CD4-positive, alpha-beta T cell treated with Interleukin-6 for 4 hours (primary cell): Measurements from ENCODE around the gene LAMC2.
"Not testable (repeated sequence)": the region's sequence is repeated elsewhere in the genome, so short reads cannot be mapped to it uniquely, and the experiment has no call there.

ENCODE experiments used
- DNase-seq: peaks from one replicate; pipeline ENCODE4 v3.0.0-alpha.2; 2020; ENCODE audit warnings: mixed read lengths

LAMC2 gene

GRCh38 chr1:183239793-183240525 lies 53.9 kb downstream of the LAMC2 start:
- DNase-seq = no peak

GRCh38 chr1:183240526-183240825 lies 54.4 kb downstream of the LAMC2 start:
- DNase-seq = no peak

- not testable (repeated sequence) for DNase-seq
Measured at GRCh38 chr1:183240853-183241252, 54.8 kb downstream of the LAMC2 start.

GRCh38 chr1:183241471-183241870 lies 55.4 kb downstream of the LAMC2 start:
- no peak for DNase-seq

- no peak for DNase-seq
Measured at GRCh38 chr1:183242556-183242955, 56.5 kb downstream of the LAMC2 start.

GRCh38 chr1:183243161-183244050 lies 57.3 kb downstream of the LAMC2 start:
- DNase-seq = no peak

GRCh38 chr1:183244466-183244865 lies 58.4 kb downstream of the LAMC2 start:
- DNase-seq = no peak

- no peak for DNase-seq
Measured at GRCh38 chr1:183245357-183245756, 59.3 kb downstream of the LAMC2 start.

- DNase-seq = no peak
Measured at GRCh38 chr1:183246436-183246835, 60.4 kb downstream of the LAMC2 start.

- DNase-seq = no peak
Measured at GRCh38 chr1:183247066-183247465, 61.0 kb downstream of the LAMC2 start.

- DNase-seq = no peak
Measured at GRCh38 chr1:183247484-183247883, 61.4 kb downstream of the LAMC2 start.

- DNase-seq = no peak
Measured at GRCh38 chr1:183247931-183248330, 61.9 kb downstream of the LAMC2 start.

- no peak for DNase-seq
Measured at GRCh38 chr1:183248989-183249691, 63.1 kb downstream of the LAMC2 start.

- DNase-seq = no peak
Measured at GRCh38 chr1:183249941-183250452, 63.9 kb downstream of the LAMC2 start.

- no peak for DNase-seq
Measured at GRCh38 chr1:183251101-183251958, 65.3 kb downstream of the LAMC2 start.

GRCh38 chr1:183251959-183252450 lies 65.9 kb downstream of the LAMC2 start:
- DNase-seq = no peak

- no peak for DNase-seq
Measured at GRCh38 chr1:183255073-183255472, 69.0 kb downstream of the LAMC2 start.

- no peak for DNase-seq
Measured at GRCh38 chr1:183259924-183260323, 73.9 kb downstream of the LAMC2 start.

GRCh38 chr1:183262628-183263200 lies 76.7 kb downstream of the LAMC2 start:
- DNase-seq = no peak

GRCh38 chr1:183263886-183264602 lies 78.0 kb downstream of the LAMC2 start:
- DNase-seq = no peak
